GM23338 (cell line): ENCODE results near the gene THBS3. TPM values are rescaled to one million over a fixed set of nuclear protein-coding genes. Genes with fewer than 3 reads are reported as not detected.

Experiments
- ATAC-seq: fragments of 200-7000 bp; cut with Tn5 transposase; 3 replicates; pipeline ENCODE4 v1.9.1; 2020
- DNase-seq: peaks from one replicate; pipeline ENCODE4 v3.0.0-alpha.2; 2015; ENCODE audit warnings: low spot score
- H2AFZ ChIP-seq: fragments of 200-600 bp; sonication (generic); 2 replicates; pipeline ENCODE4 v1.8.0; 2016; ENCODE audit warnings: antibody characterized with exemption, mild to moderate bottlenecking, moderate library complexity
- H3F3A ChIP-seq: fragments of 200-600 bp; sonication (generic); replicated peaks from 2 replicates; pipeline ENCODE4 v1.8.0; 2017; ENCODE audit warnings: antibody characterized with exemption, mixed run types, low read depth
- H3K27ac ChIP-seq: fragments of 200-600 bp; sonication (generic); 2 replicates; pipeline ENCODE4 v1.6.1; 2016; ENCODE audit warnings: low read depth
- H3K27me3 ChIP-seq: fragments of 200-600 bp; sonication (generic); 2 replicates; pipeline ENCODE4 v1.8.0; 2016; ENCODE audit warnings: mild to moderate bottlenecking, mixed run types, moderate library complexity; ENCODE audit not compliant: insufficient read depth
- H3K36me3 ChIP-seq: fragments of 200-600 bp; sonication (generic); 2 replicates; pipeline ENCODE4 v1.8.0; 2016; ENCODE audit warnings: mild to moderate bottlenecking; ENCODE audit not compliant: insufficient read depth
- H3K4me1 ChIP-seq: fragments of 200-600 bp; sonication (generic); 2 replicates; pipeline ENCODE4 v1.8.0; 2016; ENCODE audit warnings: mild to moderate bottlenecking, moderate library complexity; ENCODE audit not compliant: insufficient read depth
- H3K4me2 ChIP-seq: fragments of 200-600 bp; sonication (generic); 2 replicates; pipeline ENCODE4 v1.7.1; 2017; ENCODE audit warnings: mixed run types
- H3K4me3 ChIP-seq: fragments of 200-600 bp; sonication (generic); 2 replicates; pipeline ENCODE4 v1.6.1; 2016; ENCODE audit warnings: mixed run types
- H3K79me2 ChIP-seq: fragments of 200-600 bp; sonication (generic); replicated peaks from 2 replicates; pipeline ENCODE4 v1.8.0; 2017; ENCODE audit warnings: mild to moderate bottlenecking; ENCODE audit not compliant: insufficient read depth
- H3K9me2 ChIP-seq: fragments of 200-600 bp; sonication (generic); 2 replicates; pipeline ENCODE4 v1.8.0; 2017; ENCODE audit not compliant: insufficient read depth
- H4K20me1 ChIP-seq: fragments of 200-600 bp; sonication (generic); replicated peaks from 2 replicates; pipeline ENCODE4 v1.8.0; 2017; ENCODE audit warnings: mild to moderate bottlenecking; ENCODE audit not compliant: insufficient read depth
- H3K27ac Mint-ChIP-seq: 2 replicates; pipeline ENCODE4 v1.8.0; 2020; ENCODE audit warnings: inconsistent platforms, mild to moderate bottlenecking, moderate library complexity, mixed read lengths
- H3K27me3 Mint-ChIP-seq: 3 replicates; pipeline ENCODE4 v1.8.0; 2022; ENCODE audit warnings: low read depth, mild to moderate bottlenecking, moderate library complexity, mixed read lengths, inconsistent platforms; ENCODE audit not compliant: insufficient read depth, poor library complexity
- H3K36me3 Mint-ChIP-seq: 3 replicates; pipeline ENCODE4 v1.8.0; 2021; ENCODE audit warnings: low read depth, mild to moderate bottlenecking, inconsistent platforms, moderate library complexity, mixed read lengths
- H3K4me1 Mint-ChIP-seq: 3 replicates; pipeline ENCODE4 v1.8.0; 2020; ENCODE audit warnings: mild to moderate bottlenecking, inconsistent platforms, mixed read lengths
- H3K4me3 Mint-ChIP-seq: 3 replicates; pipeline ENCODE4 v1.8.0; 2021; ENCODE audit warnings: moderate library complexity, mild to moderate bottlenecking, inconsistent platforms, mixed read lengths
- H3K9me3 Mint-ChIP-seq: 3 replicates; pipeline ENCODE4 v1.8.0; 2020; ENCODE audit warnings: moderate library complexity, mild to moderate bottlenecking, inconsistent platforms, mixed read lengths
- CREB1 ChIP-seq: fragments of 250-450 bp; sonication (Bioruptor Pico); IDR thresholded peaks from 2 replicates; pipeline ENCODE4 v1.5.0; 2020; ENCODE audit warnings: low read depth, mild to moderate bottlenecking, moderate library complexity
- CTCF ChIP-seq, 2 experiments: fragments of 200-600 bp in 1 of 2; sonication (generic) in 1 of 2; conservative IDR thresholded peaks; 2 replicates each; pipeline versions ENCODE4 v1.5.1 to v1.6.1; 2016 to 2017; ENCODE audit warnings: antibody characterized with exemption in 2 of 2, low read depth in 2 of 2, mild to moderate bottlenecking in 2 of 2, moderate library complexity in 1 of 2
- EZH2 ChIP-seq: fragments of 200-600 bp; sonication (generic); IDR thresholded peaks from one replicate; pipeline ENCODE4 v1.8.0; 2017; ENCODE audit warnings: antibody characterized with exemption, mild to moderate bottlenecking, low read depth; ENCODE audit not compliant: unreplicated experiment
- EZH2phosphoT487 ChIP-seq: fragments of 200-600 bp; sonication (generic); IDR thresholded peaks from one replicate; pipeline ENCODE4 v1.8.1; 2018; ENCODE audit warnings: antibody characterized with exemption; ENCODE audit not compliant: unreplicated experiment
- JUNB ChIP-seq: IDR thresholded peaks from one replicate; pipeline ENCODE4 v1.6.1; 2016; ENCODE audit warnings: antibody characterized with exemption; ENCODE audit not compliant: unreplicated experiment
- NANOG ChIP-seq: IDR thresholded peaks from 2 replicates; pipeline ENCODE4 v1.6.1; 2016; ENCODE audit warnings: antibody characterized with exemption, borderline replicate concordance
- POLR2AphosphoS5 ChIP-seq: IDR thresholded peaks from 2 replicates; pipeline ENCODE4 v1.6.1; 2016; ENCODE audit warnings: antibody characterized with exemption, low read depth
- STAT1 ChIP-seq: IDR thresholded peaks from one replicate; pipeline ENCODE4 v1.6.1; 2016; ENCODE audit warnings: antibody characterized with exemption; ENCODE audit not compliant: unreplicated experiment
- ZNF114 ChIP-seq: fragments of 250-450 bp; sonication (Bioruptor Pico); IDR thresholded peaks from 2 replicates; pipeline ENCODE4 v1.5.0; 2020; ENCODE audit warnings: mild to moderate bottlenecking, moderate library complexity
- ZNF331 ChIP-seq: fragments of 250-450 bp; sonication (Bioruptor Pico); IDR thresholded peaks from 2 replicates; pipeline ENCODE4 v1.5.0; 2020; ENCODE audit warnings: low read depth, mild to moderate bottlenecking, moderate library complexity
- polyA plus RNA-seq: library from polyadenylated mRNA; unstranded; fragments of >200 nt; fragmentation: Nextera tagmentation; extraction: Ambion mirVana; gene quantifications from 2 replicates; pipeline ENCODE4 v1.2.1, GENCODE V29; 2016
- total RNA-seq: library from RNA; depleted of rRNA; stranded (reverse); fragments of >200 nt; shearing (Covaris generic); gene quantifications from 2 replicates; pipeline ENCODE4 v1.2.3, GENCODE V29; 2014
- TF ChIP-seq, protein P1 (sequence below): fragments of 250-450 bp; sonication (Bioruptor Pico); IDR thresholded peaks from 2 replicates; pipeline ENCODE4 v1.5.0; 2020; ENCODE audit warnings: mild to moderate bottlenecking, moderate library complexity
- TF ChIP-seq, protein P2 (sequence below): IDR thresholded peaks from 2 replicates; pipeline ENCODE4 v1.6.1; 2016; ENCODE audit warnings: antibody characterized with exemption
- TF ChIP-seq, protein P3 (sequence below): IDR thresholded peaks from one replicate; pipeline ENCODE4 v1.6.1; 2018; ENCODE audit warnings: antibody characterized with exemption; ENCODE audit not compliant: unreplicated experiment

THBS3 gene
- total and polyA plus RNA-seq, 2 experiments from 2014 or later: 1.2 to 4.3 TPM

GRCh38 chr1:155236451-155236850, 28.8 kb upstream of the THBS3 start:
- DNase-seq (no peak), ATAC-seq (no peak)
- TF ChIP-seq, protein P1, sequence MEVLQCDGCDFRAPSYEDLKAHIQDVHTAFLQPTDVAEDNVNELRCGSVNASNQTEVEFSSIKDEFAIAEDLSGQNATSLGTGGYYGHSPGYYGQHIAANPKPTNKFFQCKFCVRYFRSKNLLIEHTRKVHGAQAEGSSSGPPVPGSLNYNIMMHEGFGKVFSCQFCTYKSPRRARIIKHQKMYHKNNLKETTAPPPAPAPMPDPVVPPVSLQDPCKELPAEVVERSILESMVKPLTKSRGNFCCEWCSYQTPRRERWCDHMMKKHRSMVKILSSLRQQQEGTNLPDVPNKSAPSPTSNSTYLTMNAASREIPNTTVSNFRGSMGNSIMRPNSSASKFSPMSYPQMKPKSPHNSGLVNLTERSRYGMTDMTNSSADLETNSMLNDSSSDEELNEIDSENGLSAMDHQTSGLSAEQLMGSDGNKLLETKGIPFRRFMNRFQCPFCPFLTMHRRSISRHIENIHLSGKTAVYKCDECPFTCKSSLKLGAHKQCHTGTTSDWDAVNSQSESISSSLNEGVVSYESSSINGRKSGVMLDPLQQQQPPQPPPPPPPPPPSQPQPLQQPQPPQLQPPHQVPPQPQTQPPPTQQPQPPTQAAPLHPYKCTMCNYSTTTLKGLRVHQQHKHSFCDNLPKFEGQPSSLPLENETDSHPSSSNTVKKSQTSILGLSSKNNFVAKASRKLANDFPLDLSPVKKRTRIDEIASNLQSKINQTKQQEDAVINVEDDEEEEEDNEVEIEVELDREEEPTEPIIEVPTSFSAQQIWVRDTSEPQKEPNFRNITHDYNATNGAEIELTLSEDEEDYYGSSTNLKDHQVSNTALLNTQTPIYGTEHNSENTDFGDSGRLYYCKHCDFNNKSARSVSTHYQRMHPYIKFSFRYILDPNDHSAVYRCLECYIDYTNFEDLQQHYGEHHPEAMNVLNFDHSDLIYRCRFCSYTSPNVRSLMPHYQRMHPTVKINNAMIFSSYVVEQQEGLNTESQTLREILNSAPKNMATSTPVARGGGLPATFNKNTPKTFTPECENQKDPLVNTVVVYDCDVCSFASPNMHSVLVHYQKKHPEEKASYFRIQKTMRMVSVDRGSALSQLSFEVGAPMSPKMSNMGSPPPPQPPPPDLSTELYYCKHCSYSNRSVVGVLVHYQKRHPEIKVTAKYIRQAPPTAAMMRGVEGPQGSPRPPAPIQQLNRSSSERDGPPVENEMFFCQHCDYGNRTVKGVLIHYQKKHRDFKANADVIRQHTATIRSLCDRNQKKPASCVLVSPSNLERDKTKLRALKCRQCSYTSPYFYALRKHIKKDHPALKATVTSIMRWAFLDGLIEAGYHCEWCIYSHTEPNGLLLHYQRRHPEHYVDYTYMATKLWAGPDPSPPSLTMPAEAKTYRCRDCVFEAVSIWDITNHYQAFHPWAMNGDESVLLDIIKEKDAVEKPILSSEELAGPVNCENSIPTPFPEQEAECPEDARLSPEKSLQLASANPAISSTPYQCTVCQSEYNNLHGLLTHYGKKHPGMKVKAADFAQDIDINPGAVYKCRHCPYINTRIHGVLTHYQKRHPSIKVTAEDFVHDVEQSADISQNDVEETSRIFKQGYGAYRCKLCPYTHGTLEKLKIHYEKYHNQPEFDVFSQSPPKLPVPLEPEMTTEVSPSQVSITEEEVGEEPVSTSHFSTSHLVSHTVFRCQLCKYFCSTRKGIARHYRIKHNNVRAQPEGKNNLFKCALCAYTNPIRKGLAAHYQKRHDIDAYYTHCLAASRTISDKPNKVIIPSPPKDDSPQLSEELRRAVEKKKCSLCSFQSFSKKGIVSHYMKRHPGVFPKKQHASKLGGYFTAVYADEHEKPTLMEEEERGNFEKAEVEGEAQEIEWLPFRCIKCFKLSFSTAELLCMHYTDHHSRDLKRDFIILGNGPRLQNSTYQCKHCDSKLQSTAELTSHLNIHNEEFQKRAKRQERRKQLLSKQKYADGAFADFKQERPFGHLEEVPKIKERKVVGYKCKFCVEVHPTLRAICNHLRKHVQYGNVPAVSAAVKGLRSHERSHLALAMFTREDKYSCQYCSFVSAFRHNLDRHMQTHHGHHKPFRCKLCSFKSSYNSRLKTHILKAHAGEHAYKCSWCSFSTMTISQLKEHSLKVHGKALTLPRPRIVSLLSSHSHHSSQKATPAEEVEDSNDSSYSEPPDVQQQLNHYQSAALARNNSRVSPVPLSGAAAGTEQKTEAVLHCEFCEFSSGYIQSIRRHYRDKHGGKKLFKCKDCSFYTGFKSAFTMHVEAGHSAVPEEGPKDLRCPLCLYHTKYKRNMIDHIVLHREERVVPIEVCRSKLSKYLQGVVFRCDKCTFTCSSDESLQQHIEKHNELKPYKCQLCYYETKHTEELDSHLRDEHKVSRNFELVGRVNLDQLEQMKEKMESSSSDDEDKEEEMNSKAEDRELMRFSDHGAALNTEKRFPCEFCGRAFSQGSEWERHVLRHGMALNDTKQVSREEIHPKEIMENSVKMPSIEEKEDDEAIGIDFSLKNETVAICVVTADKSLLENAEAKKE (CRISPR knock-in tag): no peak
- TF ChIP-seq EZH2 (no peak), NANOG (no peak), JUNB (no peak), STAT1 (no peak), CREB1 (CRISPR knock-in tag) (no peak), ZNF114 (CRISPR knock-in tag) (no peak), EZH2phosphoT487 (no peak), CTCF (conservative IDR thresholded peaks at IDR 0.05; ENCODE audit: low read depth in 2 of 2) (no peak), POLR2AphosphoS5 (no peak), ZNF331 (no peak)
- TF ChIP-seq, protein P2, sequence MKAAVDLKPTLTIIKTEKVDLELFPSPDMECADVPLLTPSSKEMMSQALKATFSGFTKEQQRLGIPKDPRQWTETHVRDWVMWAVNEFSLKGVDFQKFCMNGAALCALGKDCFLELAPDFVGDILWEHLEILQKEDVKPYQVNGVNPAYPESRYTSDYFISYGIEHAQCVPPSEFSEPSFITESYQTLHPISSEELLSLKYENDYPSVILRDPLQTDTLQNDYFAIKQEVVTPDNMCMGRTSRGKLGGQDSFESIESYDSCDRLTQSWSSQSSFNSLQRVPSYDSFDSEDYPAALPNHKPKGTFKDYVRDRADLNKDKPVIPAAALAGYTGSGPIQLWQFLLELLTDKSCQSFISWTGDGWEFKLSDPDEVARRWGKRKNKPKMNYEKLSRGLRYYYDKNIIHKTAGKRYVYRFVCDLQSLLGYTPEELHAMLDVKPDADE: no peak
- TF ChIP-seq, protein P3, sequence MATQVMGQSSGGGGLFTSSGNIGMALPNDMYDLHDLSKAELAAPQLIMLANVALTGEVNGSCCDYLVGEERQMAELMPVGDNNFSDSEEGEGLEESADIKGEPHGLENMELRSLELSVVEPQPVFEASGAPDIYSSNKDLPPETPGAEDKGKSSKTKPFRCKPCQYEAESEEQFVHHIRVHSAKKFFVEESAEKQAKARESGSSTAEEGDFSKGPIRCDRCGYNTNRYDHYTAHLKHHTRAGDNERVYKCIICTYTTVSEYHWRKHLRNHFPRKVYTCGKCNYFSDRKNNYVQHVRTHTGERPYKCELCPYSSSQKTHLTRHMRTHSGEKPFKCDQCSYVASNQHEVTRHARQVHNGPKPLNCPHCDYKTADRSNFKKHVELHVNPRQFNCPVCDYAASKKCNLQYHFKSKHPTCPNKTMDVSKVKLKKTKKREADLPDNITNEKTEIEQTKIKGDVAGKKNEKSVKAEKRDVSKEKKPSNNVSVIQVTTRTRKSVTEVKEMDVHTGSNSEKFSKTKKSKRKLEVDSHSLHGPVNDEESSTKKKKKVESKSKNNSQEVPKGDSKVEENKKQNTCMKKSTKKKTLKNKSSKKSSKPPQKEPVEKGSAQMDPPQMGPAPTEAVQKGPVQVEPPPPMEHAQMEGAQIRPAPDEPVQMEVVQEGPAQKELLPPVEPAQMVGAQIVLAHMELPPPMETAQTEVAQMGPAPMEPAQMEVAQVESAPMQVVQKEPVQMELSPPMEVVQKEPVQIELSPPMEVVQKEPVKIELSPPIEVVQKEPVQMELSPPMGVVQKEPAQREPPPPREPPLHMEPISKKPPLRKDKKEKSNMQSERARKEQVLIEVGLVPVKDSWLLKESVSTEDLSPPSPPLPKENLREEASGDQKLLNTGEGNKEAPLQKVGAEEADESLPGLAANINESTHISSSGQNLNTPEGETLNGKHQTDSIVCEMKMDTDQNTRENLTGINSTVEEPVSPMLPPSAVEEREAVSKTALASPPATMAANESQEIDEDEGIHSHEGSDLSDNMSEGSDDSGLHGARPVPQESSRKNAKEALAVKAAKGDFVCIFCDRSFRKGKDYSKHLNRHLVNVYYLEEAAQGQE: no peak
- peaks cover 2% of the 10 kb centered on the region; the same call in 1 of the 2 replicates for H3K4me1 ChIP-seq
- no peak overlapping the region for H3K27ac ChIP-seq
- no peaks in the 10 kb centered on the region for H4K20me1 ChIP-seq
- no peaks in the 10 kb centered on the region for H3K27me3 ChIP-seq
- Mint-ChIP-seq H3K27me3 (peaks cover 5% of the 10 kb centered on the region), H3K27ac (no peak overlapping the region), H3K4me3 (no peak overlapping the region), H3K4me1 (peaks cover 7% of the 10 kb centered on the region), H3K36me3 (peaks cover 11% of the 10 kb centered on the region; the same call in 2 of the 3 replicates), H3K9me3 (no peaks in the 10 kb centered on the region)
- H3F3A ChIP-seq: no peaks in the 10 kb centered on the region
- H3K4me2 ChIP-seq: no peak overlapping the region
- no peaks in the 10 kb centered on the region for H3K9me2 ChIP-seq
- no peak overlapping the region for H2AFZ ChIP-seq
- no peak overlapping the region for H3K4me3 ChIP-seq
- H3K79me2 ChIP-seq: no peaks in the 10 kb centered on the region
- H3K36me3 ChIP-seq: no peaks in the 10 kb centered on the region
